DLD1 (cell line): ENCODE data around the gene CHST11.

Experiments used
- in situ Hi-C: cut with HindIII; loops from 2 replicates; pipeline ENCODE4 v1.10.0; 2017; ENCODE audit warnings: low sequenced_read_pairs

The CHST11 gene

GRCh38 chr12:104577581-104577981 is 120.8 kb downstream of the CHST11 start:
- in situ Hi-C loops, result no loop called here

GRCh38 chr12:104578453-104578852 is 121.7 kb downstream of the CHST11 start:
- in situ Hi-C loops, result no loop called here

GRCh38 chr12:104579718-104580495 is 123.2 kb downstream of the CHST11 start:
- in situ Hi-C loops, result no loop called here

- in situ Hi-C loops, result no loop called here
These were observed 124.3 kb downstream of the CHST11 start for GRCh38 chr12:104581005-104581570.

DNA sequence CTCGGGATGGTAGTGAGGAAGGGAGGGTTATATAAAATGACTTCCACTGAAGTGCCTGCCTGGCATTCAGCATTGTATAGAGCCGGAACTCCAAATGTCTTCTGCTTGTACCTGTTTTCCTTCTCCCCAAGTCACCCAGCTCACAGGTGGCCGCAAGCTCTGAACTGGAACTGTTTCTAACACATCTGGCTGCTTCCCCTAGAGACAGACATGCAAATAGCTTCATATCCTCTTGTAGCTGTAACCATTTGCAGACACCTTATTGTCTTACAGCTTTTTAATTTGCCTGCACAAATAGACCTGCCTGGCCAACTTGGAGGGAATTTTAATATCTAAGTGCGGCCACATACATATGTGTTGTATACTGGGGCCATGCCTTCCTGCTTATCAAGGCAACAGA is 126.0 kb downstream of the CHST11 start:
- in situ Hi-C loops, result no loop called here

DNA sequence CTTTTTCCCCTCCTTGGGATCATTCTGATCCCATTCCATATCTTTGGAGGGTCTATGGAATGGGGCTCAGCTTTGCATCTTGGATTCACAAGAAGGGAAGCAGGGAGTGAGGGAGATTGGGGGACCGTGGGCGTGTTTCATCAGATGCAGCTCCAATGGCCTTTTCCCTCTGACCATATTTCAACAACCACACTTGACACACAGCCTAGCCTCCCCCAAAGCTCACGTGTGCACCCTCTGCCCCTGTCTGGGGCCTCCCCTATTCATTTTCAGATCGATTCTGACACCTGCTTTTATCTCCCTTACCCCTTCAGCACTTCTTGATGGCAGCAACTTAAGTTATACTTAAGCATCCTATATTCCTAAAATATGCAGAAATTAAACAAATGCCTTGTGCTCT is 126.6 kb downstream of the CHST11 start:
- in situ Hi-C loops, result no loop called here

- in situ Hi-C loops, result no loop called here
These were observed 128.8 kb downstream of the CHST11 start for GRCh38 chr12:104585448-104586055.

- in situ Hi-C loops, result no loop called here
These were observed 129.7 kb downstream of the CHST11 start for GRCh38 chr12:104586351-104586919.

GRCh38 chr12:104588047-104588920 is 131.5 kb downstream of the CHST11 start:
- in situ Hi-C loops, result no loop called here

- in situ Hi-C loops, result no loop called here
These were observed 132.3 kb downstream of the CHST11 start for GRCh38 chr12:104588921-104589590.

- in situ Hi-C loops, result no loop called here
These were observed 133.3 kb downstream of the CHST11 start for GRCh38 chr12:104590022-104590421.

DNA sequence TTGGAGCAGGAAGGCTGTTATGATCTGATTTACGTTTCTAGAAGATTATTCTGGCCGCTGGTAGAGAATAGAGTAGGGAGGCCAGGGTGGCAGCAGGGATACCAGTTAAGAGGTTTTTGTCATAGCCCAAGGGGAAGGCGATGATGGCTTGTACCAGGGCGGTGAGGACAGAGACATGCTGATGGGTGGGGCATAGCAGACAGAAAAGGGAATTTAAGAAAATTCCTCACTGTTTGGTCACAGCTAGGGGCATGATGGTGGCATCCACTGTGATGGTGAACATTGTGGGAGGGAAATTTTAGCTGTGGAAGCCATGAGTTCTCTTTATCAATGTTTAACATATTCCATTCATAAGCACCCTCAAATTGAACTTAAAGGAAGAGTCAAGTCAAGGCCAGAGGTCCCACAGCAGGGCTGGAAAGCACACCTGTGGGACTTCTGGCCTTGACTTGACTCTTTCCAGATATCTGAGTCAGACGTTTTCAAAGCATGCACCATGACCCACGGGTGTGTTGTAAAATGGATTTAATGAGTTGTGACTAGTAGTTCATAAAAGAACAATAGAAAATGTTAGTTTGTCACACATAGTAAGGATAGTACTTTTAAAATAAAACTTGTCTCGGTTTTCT is 134.6 kb downstream of the CHST11 start:
- in situ Hi-C loops, result no loop called here

DNA sequence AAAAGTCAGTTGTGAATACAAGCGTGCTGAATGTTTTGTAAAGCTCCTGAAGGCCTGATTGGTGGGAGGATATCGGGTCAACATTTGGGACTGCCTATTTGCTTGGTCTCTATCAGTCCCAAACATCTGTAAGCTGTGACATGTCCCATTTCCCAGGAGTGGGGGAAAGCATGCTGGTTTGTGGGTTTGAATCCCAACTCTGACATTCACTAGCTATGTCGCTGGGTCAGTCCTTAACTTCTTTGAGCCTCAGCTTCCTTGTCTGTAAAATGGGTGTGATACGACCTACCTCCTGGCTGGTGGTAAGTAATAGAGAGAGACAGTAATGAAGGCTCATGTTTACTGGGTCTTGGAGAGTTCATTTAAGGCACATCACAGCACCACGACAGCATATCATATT is 136.7 kb downstream of the CHST11 start:
- in situ Hi-C loops, result no loop called here

- in situ Hi-C loops, result no loop called here
These were observed 139.5 kb downstream of the CHST11 start for GRCh38 chr12:104596134-104596799.

GRCh38 chr12:104596898-104597843 is 140.4 kb downstream of the CHST11 start:
- in situ Hi-C loops, result no loop called here

DNA sequence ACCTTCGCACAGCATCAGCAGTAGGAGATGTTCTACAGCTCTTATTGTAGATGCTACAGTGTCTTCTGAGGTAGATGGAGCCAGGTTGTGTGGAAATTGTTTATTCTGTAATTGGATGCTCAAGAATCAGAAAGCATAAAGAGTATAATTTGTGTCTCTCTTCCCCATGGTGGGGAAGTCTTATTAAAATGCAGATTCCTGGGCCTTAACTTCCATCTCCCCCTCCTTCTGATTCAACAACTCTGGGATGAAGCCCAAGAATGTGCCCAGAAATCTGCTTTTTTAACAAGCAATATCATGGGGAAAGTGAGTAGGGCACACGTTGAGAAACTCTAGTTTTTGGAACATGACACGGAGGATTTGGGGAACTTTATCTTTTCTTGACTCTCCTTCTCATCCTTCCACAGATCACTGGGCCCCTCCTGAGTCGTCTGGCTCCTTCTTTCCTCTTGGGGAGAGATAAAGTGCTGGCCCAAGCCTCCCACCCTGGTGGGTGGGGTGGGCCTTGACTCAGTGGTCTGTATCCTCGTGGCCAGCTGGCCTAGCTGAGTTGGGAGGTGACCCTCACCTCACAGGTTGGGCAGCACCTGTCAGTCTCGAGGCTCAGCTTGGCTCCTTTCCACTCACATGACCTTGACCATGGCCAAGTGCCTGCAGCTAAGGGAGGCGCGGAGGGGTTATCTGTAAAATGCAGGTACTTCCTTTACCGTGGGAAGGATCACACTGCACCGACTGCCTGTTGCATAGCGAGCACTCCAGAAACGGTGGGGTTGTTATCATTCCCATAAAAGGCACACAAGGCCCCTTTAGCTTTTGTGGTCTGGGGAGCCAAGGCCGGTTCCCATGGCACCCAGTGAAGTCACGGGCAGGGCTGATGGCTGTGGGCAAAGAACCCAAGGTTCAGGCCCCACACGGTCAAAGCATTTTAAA is 141.9 kb downstream of the CHST11 start:
- in situ Hi-C loops, result no loop called here
